Keratinocyte (primary cell): Measurements from ENCODE around the gene IPO13.

Source experiments
- CTCF ChIP-seq, 3 experiments: IDR thresholded peaks in 1 of 3; conservative IDR thresholded peaks in 1 of 3; optimal IDR thresholded peaks in 1 of 3; 2 replicates in 2 of 3; 3 replicates in 1 of 3; pipeline versions ENCODE3 to v1.5.1; 2011; ENCODE audit warnings: low read length in 3 of 3, mild to moderate bottlenecking in 3 of 3, moderate library complexity in 2 of 3, control low read depth in 1 of 3, inconsistent platforms in 1 of 3; ENCODE audit not compliant: insufficient read depth in 2 of 3; ENCODE audit errors: extremely low read depth in 1 of 3
- EZH2 ChIP-seq: IDR thresholded peaks from one replicate; pipeline ENCODE4 v1.6.1; 2012; ENCODE audit warnings: inconsistent platforms, mild to moderate bottlenecking, low read length, moderate library complexity

GRCh38 chr1:43995984-43996732 lies 49.4 kb downstream of the IPO13 start:
- TF ChIP-seq EZH2 (no peak), CTCF (optimal IDR thresholded peaks at IDR 0.05 in 1 of 3, IDR thresholded peaks at IDR 0.05 in 1 of 3, conservative IDR thresholded peaks at IDR 0.05 in 1 of 3; ENCODE audit: extremely low read depth in 1 of 3, insufficient read depth in 2 of 3, low read length in 3 of 3) (no peak)
